Endothelial cell of hepatic sinusoid (primary cell): ENCODE measurements around the gene PPP1CA.
"Not testable (repeated sequence)": the region's sequence is repeated elsewhere in the genome, so short reads cannot be mapped to it uniquely, and the experiment has no call there.

Experiments used
- in situ Hi-C: cut with HindIII; loops from 2 replicates; pipeline ENCODE4 v1.10.0; 2017; ENCODE audit warnings: low sequenced_read_pairs

PPP1CA gene

GRCh38 chr11:67435031-67435726 is 33.5 kb upstream of the PPP1CA start:
- in situ Hi-C loops, result no loop called here

DNA sequence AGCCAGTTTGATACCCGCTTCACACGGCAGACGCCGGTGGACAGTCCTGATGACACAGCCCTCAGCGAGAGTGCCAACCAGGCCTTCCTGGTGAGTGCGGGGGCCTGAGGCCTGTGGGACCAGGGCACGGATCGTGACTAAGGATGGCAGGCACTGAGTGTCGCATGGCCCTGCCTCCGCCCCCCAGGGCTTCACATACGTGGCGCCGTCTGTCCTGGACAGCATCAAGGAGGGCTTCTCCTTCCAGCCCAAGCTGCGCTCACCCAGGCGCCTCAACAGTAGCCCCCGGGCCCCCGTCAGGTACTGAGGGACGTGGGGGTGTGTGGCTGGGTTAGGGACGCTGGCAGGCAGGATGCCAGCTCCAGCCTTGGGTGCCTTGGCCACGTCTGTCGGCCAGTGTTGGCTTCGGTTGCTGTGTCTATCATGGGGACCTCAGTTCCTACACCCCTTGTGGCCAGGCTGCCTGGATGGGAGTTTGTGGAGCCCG is 32.8 kb upstream of the PPP1CA start:
- in situ Hi-C loops, result no loop called here

- in situ Hi-C loops, result no loop called here
Observed at GRCh38 chr11:67433536-67434394, 32.1 kb upstream of the PPP1CA start.

DNA sequence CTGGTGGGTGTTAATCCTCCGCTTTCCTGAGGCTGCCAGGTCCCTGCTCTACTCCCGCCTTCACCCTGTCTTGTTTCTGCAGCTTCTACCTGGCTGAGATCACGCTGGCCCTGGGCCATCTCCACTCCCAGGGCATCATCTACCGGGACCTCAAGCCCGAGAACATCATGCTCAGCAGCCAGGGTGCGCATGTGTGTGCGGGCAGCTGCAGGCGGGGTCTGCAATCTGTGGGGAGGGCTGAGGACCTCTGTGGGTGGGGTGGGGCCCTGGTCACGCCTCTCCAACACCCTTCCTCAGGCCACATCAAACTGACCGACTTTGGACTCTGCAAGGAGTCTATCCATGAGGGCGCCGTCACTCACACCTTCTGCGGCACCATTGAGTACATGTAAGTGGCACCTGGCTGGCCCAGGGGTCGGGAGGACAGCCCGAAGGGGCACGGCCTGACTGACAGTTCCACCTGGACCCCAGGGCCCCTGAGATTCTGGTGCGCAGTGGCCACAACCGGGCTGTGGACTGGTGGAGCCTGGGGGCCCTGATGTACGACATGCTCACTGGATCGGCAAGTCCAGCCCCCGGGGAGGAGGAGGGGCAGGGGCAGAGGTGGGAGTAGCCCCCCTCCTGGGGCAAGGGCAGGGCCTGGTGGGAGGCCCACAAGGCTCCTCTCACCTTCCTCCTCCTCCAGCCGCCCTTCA is 31.1 kb upstream of the PPP1CA start:
- in situ Hi-C loops, result no loop called here

- in situ Hi-C loops, result no loop called here
Observed at GRCh38 chr11:67431346-67432249, 29.9 kb upstream of the PPP1CA start.

GRCh38 chr11:67429722-67430121 is 28.1 kb upstream of the PPP1CA start:
- in situ Hi-C loops, result no loop called here

GRCh38 chr11:67429038-67429668 is 27.5 kb upstream of the PPP1CA start:
- in situ Hi-C loops, result no loop called here

DNA sequence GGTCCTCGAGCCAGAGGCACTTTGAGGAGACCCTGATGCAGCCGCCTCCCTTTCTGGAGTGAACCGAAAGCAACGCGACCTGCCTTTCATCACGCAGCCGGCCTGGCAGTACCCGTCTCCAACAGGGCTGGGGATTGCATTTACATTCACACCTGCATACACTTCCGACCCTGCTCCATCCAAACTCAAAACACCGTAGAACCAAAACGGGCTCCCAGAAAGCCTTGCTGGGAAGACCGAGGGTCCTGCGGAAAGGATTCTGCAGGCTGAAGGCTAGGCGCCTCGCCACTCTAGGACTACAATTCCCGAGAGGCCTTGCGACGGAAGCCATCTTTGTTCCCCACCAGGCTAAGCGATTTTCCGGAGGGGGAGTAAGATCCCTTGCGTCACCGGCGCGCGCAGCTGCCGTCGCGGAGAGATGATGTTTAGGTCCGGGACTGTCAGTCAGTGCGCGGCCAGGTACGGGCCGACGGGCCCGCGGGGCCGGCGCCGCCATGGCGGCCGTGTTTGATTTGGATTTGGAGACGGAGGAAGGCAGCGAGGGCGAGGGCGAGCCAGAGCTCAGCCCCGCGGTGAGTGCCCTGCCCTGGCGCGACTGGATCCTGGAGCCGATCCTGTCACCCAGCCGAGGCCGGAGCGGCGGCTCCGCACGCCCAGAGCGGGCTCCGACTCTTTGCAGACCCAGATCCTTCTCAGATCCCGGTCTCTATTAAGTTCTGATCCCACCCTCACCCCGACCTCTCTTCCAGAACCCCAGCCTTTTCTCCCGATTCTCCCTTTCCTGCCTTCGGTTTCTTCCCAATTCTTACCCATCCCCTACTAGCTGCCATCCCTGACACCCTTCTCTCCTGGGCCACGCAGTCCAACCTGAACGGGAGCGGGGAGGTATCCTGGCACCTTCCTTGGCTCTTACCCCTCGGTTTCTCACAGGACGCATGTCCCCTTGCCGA is 26.7 kb upstream of the PPP1CA start, which contains the start of gene RPS6KB2:
RPS6KB2 (plus strand) TSS at position 443 of the 950 bp plus-strand sequence; CDS start at position 495, 52 bp downstream.
- in situ Hi-C loops, result no loop called here

DNA sequence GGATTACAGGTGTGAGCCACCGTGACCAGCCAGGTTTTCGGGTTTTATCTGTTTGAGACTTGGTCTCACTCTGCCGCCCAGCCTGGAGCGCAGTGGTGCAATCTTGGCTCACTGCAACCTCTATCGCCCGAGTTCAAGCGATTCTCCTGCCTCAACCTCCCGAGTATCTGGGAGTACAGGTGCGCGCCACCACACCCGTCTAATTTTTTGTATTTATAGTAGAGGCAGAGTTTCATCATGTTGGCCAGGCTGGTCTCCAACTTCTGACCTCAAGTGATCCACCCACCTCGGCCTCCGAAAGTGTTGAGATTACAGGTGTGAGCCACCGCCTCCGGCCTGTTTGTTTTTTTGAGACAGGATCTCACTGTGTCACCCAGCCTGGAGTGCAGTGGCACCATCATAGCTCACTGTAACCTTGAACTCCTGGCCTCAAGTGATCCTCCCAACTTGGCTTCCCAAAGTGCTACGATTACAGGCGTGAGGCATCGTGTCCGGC is 25.8 kb upstream of the PPP1CA start:
- in situ Hi-C loops, result not testable (repeated sequence)

- in situ Hi-C loops, result no loop called here
Observed at GRCh38 chr11:67423891-67424613, 22.4 kb upstream of the PPP1CA start.

GRCh38 chr11:67423466-67423865 is 21.8 kb upstream of the PPP1CA start:
- in situ Hi-C loops, result no loop called here

DNA sequence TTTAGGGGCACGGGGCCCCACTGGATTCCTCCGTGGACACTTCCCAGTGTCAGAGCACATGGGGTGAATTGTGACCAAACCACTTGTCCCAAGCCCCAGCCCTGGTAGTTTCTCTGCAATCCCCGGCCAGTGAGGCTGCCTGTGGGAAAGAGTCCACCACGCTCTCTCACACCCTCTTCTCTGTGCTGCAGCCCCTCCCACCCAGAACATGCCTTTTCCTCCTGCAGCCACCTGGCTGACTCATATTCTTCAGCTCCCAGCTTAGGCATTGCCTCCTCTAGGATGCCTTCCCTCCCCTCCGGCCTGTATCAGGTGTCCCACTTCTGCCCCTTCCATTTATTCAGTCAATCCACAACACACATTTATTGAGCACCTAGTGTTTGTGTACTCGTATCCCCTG is 21.2 kb upstream of the PPP1CA start:
- in situ Hi-C loops, result no loop called here

GRCh38 chr11:67421430-67422031 is 19.9 kb upstream of the PPP1CA start:
- in situ Hi-C loops, result no loop called here

DNA sequence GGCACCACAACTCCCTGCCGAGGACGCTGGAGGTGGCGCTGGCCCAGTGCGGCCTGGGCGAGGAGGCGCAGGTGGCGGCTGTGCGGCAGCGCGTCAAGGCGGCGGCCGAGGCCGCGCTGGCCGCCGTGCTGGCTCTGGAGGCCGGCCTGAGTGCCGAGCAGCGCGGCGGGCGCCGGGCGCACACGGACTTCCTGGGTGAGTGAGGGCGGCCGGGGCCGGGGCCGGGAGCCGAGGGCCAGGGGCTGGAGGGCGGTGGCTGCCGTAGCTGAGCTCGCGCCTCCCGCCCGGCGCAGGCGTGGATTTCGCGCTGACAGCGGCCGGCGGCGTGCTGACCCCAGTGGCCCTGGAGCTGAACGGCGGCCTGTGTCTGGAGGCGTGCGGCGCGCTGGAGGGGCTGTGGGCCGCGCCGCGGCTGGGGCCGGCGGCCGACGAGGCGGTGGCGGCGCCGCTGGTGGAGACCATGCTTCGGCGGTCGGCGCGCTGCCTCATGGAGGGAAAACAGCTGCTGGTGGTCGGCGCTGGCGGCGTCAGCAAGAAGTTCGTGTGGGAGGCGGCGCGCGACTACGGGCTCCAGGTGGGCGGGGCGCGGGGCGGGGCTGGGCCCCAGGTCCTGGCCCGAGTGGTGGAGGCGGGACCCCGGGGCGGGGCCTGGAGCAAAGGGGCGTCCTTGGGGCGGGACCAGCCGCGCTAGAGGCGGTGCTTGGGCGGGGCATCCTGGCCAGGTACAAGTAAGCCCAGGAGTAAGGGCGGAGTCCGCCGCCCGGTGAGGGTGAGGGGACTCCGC is 19.2 kb upstream of the PPP1CA start:
- in situ Hi-C loops, result no loop called here

DNA sequence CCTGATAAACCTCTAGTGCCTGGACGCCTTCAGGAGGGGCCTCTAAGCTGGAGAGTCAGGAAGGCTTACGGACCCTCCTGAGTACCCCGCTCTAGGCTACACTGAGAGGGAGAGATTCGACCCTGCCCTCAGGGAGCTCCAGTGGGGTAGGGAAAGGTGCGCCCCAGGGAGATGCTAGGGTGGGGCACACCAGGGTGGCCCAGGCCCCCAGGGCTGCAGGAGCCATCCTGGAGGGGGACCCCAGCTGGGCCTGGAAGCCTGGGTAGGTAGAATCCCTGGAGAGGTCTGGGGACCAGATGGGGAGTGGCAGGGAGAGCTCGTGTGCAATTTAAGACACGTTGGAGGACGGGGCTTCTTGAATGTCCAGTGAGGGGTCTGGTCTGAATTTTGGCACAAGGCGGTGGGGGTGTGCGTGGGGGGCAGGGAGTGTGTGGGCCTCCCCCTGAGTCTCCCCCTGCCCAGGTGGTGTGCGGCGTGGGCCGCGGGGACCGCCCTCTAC is 18.5 kb upstream of the PPP1CA start:
- in situ Hi-C loops, result no loop called here

- in situ Hi-C loops, result no loop called here
Observed at GRCh38 chr11:67419325-67420049, 17.8 kb upstream of the PPP1CA start.
